PC-9 (cell line): ENCODE measurements around the gene PIK3CA.

Experiments used
- EZH2 ChIP-seq: fragments of 200-600 bp; sonication (generic); IDR thresholded peaks from 2 replicates; pipeline ENCODE4 v1.8.0; 2017; ENCODE audit warnings: antibody characterized with exemption, low read depth
- TF ChIP-seq, protein P1 (sequence below): fragments of 200-600 bp; sonication (generic); conservative IDR thresholded peaks from 2 replicates; pipeline ENCODE4 v1.6.1; 2017; ENCODE audit warnings: mixed run types, antibody characterized with exemption, mild to moderate bottlenecking, moderate library complexity

DNA sequence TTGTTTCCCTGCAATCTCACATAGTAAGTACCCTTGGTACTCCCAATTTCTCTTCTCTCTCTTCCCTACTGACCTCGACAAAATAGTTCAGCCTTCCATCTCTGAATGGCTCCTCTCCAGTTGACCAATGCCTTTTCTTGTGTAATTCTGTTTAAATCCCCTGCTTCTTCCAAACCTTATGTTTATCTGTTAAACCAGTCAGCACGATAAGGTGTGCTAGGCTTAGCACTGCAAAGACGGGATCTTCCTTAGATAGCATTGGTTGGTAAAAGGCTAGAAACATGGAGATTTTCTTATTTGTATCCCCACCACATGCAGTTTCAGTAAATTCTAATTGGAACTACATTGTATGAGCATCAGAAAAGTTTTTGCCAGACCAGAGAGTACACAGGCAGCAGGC is 128.6 kb downstream of the PIK3CA start:
- TF ChIP-seq, protein P1, sequence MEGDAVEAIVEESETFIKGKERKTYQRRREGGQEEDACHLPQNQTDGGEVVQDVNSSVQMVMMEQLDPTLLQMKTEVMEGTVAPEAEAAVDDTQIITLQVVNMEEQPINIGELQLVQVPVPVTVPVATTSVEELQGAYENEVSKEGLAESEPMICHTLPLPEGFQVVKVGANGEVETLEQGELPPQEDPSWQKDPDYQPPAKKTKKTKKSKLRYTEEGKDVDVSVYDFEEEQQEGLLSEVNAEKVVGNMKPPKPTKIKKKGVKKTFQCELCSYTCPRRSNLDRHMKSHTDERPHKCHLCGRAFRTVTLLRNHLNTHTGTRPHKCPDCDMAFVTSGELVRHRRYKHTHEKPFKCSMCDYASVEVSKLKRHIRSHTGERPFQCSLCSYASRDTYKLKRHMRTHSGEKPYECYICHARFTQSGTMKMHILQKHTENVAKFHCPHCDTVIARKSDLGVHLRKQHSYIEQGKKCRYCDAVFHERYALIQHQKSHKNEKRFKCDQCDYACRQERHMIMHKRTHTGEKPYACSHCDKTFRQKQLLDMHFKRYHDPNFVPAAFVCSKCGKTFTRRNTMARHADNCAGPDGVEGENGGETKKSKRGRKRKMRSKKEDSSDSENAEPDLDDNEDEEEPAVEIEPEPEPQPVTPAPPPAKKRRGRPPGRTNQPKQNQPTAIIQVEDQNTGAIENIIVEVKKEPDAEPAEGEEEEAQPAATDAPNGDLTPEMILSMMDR: no peak
- no peak for TF ChIP-seq EZH2
